Measurements from ENCODE around the gene PFKL.
"Not testable (repeated sequence)": the region's sequence is repeated elsewhere in the genome, so short reads cannot be mapped to it uniquely, and the experiment has no call there.

The PFKL gene

DNA sequence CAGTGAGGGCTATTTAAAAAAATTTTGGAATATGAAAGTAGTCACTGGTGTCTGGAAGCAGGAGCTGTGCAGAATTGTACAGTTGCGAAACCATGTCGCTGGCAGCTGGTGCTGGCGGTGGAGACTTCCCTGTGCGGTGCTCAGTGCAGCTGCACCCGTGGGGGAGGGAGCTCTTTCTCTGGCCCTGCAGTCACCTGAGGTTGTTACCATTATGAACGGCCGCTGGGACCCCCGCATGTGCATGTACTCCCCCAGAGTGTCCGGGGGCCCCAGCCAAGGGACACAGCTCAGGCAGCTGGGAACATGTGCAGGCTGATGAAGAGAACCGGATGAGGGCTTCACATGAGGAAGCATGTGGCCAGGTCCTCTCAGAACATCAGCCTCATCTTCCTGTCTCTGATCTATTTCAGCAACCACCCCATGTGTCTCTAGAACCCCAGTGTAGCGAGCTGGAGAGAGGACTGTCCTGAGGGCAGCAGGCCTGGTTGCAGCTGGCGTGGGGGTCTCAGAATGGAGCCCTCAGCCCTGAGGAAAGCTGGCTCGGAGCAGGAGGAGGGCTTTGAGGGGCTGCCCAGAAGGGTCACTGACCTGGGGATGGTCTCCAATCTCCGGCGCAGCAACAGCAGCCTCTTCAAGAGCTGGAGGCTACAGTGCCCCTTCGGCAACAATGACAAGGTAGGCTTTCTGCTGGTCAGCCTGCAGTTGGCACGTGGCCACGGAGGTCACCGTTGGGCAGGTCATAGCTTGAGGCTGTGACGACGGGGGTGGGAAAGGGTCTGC is 53.5 kb downstream of the PFKL start, which contains the start of gene TRPM2:
Gene TRPM2, plus strand, starts transcription at position 431 of the 780 bp plus-strand sequence. Its CDS starts 80 bp downstream, at position 511.
- H3K4me3 ChIP-seq (ENCODE audit: low read depth, low read length), result no peak within 1 kb of the TSS
- no peak for DNase-seq (ENCODE audit: low read depth)

DNA sequence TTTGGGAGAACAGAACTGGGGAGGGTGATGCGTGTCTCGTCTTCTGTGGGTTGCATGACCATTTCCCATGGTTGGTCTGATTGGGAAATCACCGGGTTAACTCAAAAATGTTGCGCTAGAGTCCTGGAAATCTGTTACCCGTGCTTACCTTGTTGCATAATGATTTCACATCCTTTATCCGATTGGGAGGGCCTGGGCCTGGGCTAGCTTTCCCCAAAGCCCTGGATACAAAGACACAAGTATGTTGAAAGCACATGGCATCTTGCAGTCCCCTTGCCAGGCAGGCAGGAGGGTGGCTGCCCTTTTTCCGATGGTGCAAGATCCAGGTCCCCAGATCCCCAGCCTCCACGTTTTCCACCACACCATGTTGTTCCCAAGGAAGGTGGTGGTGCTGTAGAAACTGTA is 54.1 kb downstream of the PFKL start:
- H3K4me3 ChIP-seq (ENCODE audit: low read depth, low read length), result no peak overlapping the region
- no peak for DNase-seq (ENCODE audit: low read depth)

DNA sequence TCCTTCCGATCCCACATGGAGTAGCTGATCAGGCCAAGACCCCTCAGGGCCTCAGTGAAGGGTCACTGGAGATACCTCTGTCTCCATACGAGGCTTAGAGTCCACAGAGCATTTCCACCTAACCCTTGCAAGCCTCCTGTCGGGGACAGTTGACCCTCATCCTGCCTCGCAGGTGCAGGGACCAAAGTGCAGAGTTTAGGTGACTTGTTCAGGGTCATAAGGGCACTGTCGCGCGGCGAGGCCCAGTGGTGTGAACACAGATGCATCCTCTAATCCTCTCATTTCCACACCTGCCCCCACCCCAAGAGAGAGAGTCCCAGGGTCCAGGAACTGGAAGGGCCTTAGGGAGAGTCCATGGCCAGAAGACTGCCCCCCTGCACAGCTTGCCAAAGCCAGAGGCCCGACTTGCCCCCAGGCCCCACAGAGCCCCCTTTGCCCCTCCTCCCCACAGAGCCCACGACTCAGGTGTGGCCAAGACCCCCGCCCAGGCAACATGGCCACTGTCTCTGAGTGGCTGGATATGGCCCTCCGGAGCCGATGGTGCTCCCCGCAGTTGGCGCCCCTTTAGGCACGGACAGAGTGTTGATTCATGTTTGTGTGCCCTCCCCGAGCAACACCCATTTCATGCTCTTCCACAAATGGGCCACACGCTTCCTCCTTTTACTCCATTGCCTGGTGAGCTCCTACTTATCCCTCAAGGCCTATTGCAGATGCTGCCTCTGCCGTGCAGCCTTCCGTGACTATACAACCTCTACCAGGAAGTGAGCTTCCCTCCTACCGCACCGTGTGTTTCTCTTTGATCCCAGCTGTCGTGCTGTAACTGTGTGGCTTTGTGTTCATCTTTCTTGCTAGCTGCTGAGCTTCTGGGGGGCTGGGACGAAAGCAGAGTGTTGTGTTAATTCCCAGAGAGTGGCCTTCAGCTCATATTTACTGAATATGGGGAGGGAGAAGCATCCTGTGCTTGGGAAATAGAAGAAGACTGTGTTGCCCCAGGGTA is 55.2 kb downstream of the PFKL start:
- no peak overlapping the region for H3K4me3 ChIP-seq (ENCODE audit: low read depth, low read length)
- no peak for DNase-seq (ENCODE audit: low read depth)

DNA sequence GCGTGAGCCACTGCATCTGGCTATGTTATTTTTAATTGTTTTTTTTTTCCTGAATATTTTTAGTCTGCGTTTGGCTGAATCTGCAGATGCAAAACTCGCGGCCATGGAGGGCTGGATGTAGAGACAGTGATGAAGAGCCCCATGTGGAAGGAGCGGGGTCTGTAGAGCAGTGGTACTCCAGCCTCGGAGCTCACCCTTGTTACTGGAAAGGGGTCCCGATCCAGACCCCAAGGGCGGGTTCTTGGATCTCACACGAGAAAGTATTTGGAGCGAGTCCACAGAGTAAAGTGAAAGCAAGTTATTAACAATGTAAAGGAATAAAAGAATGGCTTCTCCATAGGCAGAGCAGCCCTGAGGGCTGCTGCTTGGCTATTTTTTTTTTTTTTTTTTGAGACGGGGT is 56.3 kb downstream of the PFKL start:
- no peak overlapping the region for H3K4me3 ChIP-seq (ENCODE audit: low read depth, low read length)
- DNase-seq (ENCODE audit: low read depth), result no peak

DNA sequence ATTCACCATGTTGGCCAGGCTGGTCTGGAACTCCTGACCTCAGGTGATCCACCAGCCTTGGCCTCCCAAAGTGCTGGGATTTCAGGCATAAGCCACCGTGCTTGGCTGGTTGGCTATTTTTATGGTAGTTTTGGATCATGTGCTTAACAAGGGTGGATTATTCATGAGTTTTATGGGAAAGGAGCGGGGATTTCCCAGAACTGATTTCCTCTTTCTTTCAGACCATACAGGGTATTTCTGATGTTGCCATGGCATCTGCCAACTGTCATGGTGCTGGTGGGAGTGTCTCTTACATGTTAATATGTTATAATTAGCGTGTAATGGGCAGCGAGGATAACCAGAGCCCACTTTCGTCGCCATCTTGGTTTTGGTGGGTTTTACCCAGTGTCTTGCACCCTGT is 56.8 kb downstream of the PFKL start:
- no peak for DNase-seq (ENCODE audit: low read depth)
- H3K4me3 ChIP-seq (ENCODE audit: low read depth, low read length), result no peak overlapping the region

DNA sequence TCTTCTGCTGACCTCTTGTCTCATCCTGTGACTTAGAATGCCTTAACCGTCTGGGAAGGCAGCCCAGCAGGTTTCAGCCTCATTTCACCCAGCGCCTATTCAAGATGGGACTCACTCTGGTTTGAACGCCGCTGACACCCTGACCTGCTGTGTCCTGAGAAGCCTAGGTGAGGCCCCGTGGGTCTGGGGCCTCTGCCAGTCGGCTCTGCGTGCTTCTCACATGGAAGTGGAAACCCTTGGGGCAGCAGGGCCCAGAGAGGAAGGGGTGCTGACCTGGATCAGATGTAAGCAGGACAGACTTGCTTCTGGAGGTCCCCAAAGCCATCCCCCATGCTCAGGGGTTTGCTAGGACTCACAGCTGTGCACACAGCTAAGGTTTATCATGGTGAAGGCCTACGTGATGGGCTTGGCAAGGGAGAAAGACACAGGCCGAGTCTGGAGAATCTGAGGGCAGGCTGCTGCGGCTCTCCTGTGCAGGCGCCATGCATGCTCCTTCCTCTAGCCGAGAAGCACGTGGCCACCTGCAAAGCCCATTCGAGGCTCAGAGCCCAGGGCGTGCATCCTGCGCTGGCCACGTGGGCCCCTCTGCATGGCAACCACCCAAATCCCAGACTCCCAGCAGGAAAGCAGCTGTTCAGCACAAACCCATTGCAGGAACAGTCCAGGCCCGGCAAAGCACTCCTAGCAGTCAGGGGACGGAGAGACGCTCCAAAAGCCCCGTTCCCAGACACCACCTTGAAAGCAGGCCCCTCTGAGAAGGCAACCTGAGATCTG is 57.4 kb downstream of the PFKL start:
- no peak overlapping the region for H3K4me3 ChIP-seq (ENCODE audit: low read depth, low read length)
- DNase-seq (ENCODE audit: low read depth), result no peak

DNA sequence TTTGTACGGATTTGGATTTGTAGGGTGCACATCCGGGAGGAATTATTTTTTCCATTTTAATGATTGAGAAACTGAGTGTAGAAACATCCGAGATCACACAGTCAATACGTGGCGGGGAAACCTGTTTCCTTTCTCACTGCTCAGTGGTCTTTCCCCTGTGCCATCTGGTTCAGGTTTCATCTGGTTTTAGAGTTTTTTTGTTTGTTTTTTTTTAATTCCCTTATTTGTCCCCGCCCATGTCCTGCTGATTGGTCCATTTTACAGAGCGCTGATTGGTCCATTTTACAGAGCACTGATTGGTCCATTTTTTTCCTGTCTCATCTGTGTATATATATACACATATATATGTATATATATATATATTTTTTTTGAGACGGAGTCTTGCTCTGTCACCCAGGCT is 59.5 kb downstream of the PFKL start:
- no peak overlapping the region for H3K4me3 ChIP-seq (ENCODE audit: low read depth, low read length)
- no peak for DNase-seq (ENCODE audit: low read depth)

DNA sequence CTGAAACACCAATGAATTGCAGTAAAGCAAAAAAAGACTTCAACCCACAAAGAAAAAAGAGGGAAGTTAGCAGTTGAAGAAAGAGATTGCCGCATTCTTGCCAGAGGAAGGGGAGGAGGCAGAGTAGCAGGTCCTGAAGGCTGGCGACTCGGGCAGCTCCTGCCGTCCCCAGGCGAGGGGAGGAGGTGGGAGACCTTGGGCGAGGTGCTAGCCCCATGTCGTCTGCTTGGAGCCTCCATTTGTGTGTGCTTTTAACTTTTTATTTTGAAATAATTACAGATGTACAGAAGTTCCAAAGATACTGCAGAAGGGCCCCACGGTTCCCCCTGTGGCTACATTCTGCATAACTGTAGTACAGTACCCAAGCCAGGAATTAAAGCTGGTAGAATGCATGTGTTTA is 60.3 kb downstream of the PFKL start:
- DNase-seq (ENCODE audit: low read depth), result no peak
- no peak overlapping the region for H3K4me3 ChIP-seq (ENCODE audit: low read depth, low read length)

DNA sequence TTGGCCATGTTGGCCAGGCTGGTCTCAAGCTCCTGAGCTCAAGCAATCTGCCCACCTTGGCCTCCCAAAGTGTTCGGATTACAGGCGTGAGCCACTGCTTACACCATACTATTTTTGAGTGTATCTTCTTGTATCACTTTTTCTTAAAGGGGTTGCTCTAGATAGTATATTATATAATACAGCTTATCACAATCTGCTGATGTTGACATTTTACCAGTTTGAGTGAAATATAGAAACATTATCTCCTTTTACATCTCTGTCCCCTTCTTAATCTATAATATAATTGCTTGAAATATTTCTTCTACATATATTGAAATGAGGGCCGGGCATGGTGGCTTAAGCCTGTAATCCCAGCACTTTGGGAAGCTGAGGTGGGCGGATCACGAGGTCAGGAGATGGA is 62.0 kb downstream of the PFKL start:
- not testable (repeated sequence) for DNase-seq (ENCODE audit: low read depth); H3K4me3 ChIP-seq (ENCODE audit: low read depth, low read length)

DNA sequence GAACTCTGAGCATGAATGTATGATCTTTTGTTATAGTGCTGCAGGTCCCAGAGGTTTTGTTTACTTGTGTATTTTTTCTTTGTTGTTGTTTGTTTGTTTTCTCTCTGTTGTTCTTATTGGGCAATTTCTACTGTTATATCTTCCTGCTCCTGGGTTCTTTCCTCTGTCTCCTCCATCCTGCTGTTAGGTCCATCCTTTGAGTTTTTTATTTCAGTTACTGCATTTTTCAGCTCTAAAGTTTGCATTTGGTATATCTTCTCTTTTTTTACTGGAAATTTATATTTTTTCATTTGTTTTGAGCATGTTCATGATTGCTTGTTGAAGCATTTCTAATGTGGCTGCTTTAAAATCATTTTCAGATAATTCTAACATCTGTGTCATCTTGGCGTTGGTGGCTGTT is 63.4 kb downstream of the PFKL start:
- no peak overlapping the region for H3K4me3 ChIP-seq (ENCODE audit: low read depth, low read length)
- no peak for DNase-seq (ENCODE audit: low read depth)

DNA sequence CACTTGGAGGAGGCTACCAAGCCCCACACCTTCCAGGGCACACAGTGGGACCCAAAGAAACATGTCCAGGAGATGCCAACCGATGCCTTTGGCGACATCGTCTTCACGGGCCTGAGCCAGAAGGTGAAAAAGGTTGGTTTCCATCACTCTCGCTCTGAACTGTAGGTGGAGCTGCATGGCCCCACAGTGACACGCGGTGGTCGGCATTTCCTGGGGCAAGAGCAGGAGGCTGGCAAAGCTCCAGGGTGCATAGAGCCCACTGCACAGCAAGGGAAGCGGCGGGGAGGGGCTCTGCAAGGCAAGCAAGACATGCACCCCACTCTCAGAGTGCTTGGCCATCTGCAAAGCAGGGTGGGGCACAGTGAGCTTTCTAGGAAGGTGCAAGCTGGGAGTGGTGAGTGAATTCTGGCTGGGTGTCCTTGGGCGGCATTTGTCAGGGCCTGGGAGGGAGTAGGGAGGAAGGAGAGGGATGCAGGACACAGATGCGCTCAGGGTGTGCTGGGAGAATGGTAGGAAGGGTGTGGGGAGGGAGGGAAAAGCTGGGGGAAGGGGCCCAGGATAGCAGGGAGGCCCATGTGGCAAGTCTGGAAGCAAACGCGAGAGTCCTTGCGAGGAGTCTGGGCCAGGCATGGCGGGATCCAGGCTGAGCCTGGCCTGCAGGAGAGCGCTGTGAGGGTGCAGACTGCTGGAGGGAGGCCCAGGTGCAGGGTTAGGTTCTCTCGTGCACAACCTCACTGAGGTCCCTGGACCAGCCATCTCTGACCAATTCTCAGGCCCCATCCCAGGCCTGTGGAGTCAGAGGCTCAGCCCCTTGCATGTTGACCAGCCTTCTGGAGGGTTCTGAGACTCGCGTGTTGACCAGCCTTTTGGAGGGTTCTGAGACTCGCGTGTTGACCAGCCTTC is 64.5 kb downstream of the PFKL start:
- no peak overlapping the region for H3K4me3 ChIP-seq (ENCODE audit: low read depth, low read length)
- DNase-seq (ENCODE audit: low read depth), result no peak

DNA sequence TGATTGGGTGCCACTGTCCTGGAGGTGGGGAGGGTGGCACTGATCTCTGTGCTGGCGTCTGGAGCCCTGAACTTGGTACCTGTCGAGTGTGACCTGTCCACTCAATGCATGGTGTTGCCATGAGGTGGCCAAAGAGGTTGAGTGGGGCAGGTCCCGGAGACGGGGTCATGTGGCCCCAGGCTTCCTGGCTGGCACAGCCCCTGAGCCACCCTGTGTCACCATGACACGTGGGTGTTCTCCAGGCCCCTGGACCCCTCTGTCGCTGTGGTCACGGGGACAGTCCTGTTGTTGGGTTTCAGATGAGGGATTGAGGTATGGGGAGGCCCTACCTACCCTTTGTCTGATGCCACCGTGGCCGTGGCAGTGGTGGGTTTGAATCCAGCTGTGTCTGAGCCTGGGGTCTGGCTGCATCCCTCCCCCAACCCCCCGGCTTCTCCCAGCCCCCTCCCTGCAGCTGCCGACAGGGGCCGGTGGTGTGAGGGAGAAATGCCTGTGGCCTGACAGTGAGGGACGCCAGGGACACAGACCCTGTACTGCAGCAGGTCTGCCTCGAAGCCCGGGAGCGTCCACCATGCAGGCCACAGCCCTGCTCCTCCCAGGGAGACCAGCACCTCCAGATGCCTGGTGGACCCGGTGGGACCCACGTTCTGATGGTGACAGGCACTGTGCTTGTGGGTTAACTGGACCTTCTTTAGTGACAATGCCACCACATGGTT is 65.6 kb downstream of the PFKL start:
- DNase-seq (ENCODE audit: low read depth), result no peak
- H3K4me3 ChIP-seq (ENCODE audit: low read depth, low read length), result no peak overlapping the region

DNA sequence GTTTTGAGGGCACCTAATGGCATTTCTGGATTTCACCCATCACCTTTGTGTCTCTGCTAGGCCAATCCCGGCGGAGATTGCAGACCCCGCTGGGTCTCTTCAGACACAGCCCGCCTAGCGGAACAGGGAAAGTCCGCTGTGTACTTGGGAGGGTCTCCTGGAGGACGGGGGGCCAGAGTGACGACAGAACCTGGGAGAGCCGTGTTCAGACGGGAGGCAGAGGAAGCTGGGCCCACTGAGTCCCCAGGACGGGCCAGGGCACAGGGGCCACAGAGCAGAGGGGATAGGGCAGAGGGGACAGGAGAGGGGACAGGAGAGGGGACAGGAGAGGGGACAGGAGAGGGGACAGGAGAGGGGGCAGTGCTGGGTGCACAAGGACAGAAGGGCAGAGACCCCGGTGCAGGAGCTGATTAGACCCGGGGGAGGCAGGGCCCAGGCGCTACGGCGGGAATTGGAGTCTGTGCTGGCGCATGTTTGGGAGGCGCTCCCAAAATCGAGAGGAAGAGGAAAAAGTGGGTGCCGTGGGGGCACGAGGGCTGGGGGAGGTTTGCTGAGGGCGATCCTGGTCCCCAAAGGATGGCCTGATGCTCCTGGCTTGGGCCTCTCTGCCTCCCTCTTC is 66.2 kb downstream of the PFKL start:
- H3K4me3 ChIP-seq (ENCODE audit: low read depth, low read length), result no peak overlapping the region
- DNase-seq (ENCODE audit: low read depth), result no peak

DNA sequence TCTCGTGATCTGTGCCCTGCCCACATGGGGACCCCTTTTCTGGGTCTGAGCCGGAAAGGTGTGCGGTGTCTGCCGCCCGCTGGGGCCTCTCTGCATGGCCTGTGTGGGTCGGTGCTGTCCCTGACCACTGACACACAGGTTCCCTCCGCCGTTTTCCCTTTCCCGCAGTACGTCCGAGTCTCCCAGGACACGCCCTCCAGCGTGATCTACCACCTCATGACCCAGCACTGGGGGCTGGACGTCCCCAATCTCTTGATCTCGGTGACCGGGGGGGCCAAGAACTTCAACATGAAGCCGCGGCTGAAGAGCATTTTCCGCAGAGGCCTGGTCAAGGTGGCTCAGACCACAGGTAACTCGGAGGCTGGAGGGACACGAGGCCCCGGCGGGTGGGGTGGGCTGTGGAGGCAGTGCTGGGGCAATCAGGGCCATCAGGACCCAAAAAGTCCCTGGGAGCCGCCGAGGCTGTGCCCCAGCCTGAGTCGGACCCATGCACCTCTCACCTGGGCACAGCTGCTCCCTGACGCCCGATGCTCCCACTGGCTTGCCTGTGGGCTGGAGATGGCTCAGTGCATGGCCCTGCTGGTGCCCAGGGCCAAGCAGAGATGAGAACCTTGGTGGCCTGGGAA is 66.8 kb downstream of the PFKL start:
- no peak for DNase-seq (ENCODE audit: low read depth)
- H3K4me3 ChIP-seq (ENCODE audit: low read depth, low read length), result no peak overlapping the region

DNA sequence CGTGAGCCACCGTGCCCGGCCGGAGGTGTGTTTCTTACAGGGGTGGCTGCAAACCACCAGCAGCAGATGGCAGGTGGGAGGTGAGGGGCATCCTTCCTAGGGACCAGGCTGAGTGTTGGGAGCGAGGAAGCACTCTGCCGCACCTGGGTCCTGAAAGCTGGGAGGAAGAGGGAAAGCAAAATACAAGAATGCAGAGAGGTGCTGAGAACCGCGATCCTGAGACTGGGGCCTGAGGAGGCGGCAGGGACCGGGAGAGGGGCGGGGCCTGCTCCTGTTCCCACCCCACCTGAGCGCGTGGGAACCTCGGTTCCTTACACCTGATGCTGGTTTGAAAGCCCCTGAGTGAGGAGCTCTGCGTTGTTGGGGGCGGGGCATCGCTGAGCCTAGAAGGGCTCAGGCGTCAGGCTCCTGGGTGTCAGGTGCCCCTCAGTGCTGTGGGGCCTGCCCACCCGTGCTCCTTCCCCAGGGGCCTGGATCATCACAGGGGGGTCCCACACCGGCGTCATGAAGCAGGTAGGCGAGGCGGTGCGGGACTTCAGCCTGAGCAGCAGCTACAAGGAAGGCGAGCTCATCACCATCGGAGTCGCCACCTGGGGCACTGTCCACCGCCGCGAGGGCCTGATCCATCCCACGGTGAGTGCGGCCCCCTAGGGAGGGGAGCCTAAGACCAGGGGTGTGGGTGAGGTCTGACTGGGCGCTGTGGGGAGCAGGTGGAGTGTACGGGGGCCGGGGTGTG is 69.0 kb downstream of the PFKL start:
- no peak for DNase-seq (ENCODE audit: low read depth)

DNA sequence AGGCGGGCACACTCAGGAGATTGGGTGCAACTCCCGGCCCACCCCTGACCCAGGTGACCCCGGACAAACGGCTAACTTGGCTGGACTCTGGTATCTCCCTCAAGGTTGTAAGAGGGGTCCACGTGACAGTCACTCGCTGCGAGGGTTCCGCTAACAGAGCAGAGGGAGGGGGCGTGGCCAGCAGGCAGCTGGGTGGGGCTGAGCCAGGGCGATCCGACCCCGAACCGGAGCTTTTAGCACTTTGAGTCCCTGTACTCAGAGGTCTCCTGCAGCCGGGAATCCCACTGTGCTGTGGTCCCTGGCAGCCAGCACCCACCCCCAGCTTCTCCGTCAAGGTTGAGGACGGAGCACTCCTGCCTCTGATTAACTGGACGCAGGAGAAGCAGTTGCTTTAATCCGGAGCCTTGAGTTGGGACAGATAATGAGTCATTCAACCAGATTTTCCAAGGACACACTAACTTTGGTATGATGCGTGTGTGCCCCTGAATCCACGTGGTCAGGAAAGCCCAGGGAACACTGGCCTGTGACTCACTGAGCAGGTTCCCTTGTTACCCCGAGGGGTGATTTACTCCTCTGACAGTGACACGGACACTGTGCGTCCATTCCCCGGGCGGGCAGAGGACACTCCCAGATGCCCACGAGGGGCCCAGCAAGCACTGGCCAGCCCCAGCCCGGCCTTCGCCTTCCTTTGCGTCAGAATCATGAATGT is 70.3 kb downstream of the PFKL start:
- no peak for DNase-seq (ENCODE audit: low read depth)
- H3K4me3 ChIP-seq (ENCODE audit: low read depth, low read length), result no peak overlapping the region

More for the DNA sequence above, 69.0 kb downstream of the PFKL start:
- no peak overlapping the region for H3K4me3 ChIP-seq (ENCODE audit: low read depth, low read length)
